IPS DF 6.9 (cell line): ENCODE data around the gene VWF.

Experiments used
- DNase-seq: peaks from one replicate; pipeline ENCODE4 v3.0.0-alpha.2; 2013; ENCODE audit warnings: low read depth, low spot score
- H3K27ac ChIP-seq: one replicate; pipeline ENCODE4 v1.5.1; 2013; ENCODE audit warnings: low read length, control low read depth
- H3K27me3 ChIP-seq: 2 replicates; pipeline ENCODE4 v1.6.1; 2013; ENCODE audit warnings: mild to moderate bottlenecking, low read length; ENCODE audit not compliant: control insufficient read depth, insufficient read depth
- H3K36me3 ChIP-seq: 2 replicates; pipeline ENCODE4 v1.6.1; 2013; ENCODE audit warnings: low read length; ENCODE audit not compliant: control insufficient read depth, insufficient read depth
- H3K4me1 ChIP-seq: 2 replicates; pipeline ENCODE4 v1.6.1; 2013; ENCODE audit warnings: low read length; ENCODE audit not compliant: control insufficient read depth, insufficient read depth
- H3K4me3 ChIP-seq: 2 replicates; pipeline ENCODE4 v1.5.1; 2013; ENCODE audit warnings: mild to moderate bottlenecking, low read length
- H3K9me3 ChIP-seq: 2 replicates; pipeline ENCODE4 v1.6.1; 2013; ENCODE audit warnings: low read length, inconsistent platforms; ENCODE audit not compliant: control insufficient read depth, insufficient read depth
- WGBS: extraction: QIAGEN DNeasy Blood & Tissue Kit; methylation state at CpG from one replicate; pipeline ENCODE4 v1.1.7; 2013; ENCODE audit warnings: mixed read lengths, missing lambda C conversion rate; ENCODE audit not compliant: insufficient read length, insufficient coverage; 5-methylcytosine and 5-hydroxymethylcytosine counted together

Gene VWF

DNA sequence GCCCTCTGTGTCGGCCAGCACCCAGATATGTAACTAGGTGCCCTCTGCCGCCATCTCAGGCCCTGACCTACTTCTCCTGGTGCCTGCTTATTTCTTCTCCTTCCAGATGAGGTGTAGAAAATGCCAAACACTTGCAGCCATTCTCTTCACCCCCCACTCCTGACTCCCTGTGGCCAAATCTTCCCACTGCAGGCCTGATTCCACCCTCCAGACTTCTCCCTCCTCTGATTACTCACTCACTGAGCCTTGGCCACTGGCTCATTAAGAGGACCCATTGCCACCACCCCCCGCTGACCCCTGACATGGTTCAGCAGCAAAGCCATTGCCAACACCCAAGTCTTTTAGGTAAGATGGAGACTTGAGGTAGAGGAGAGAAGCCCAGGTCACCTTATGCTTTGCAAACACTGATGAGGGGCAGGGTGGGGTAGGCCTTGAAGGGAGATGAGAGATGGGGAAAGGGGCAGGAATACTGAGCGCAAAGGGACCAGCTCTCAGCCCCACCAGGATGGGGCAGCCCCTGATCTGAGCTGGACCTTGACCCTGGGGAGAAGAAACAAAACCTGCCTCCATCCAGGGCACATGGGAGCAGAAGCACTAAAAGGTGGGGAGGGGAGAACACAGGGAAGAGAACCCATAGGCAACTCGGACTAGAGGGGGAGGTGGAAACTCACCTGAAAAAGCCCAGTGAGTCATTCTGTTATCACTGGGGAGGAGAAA lies 154.3 kb downstream of the VWF start:
- WGBS, result no CpG with 5 or more reads among the region's 5 CpGs
- no peak overlapping the region for H3K27ac ChIP-seq
- H3K27me3 ChIP-seq, result no peaks in the 10 kb centered on the region
- H3K4me3 ChIP-seq, result no peak overlapping the region
- no peaks in the 10 kb centered on the region for H3K9me3 ChIP-seq
- DNase-seq, result no peak
- peaks cover 2% of the 10 kb centered on the region for H3K4me1 ChIP-seq
- no peaks in the 10 kb centered on the region for H3K36me3 ChIP-seq

DNA sequence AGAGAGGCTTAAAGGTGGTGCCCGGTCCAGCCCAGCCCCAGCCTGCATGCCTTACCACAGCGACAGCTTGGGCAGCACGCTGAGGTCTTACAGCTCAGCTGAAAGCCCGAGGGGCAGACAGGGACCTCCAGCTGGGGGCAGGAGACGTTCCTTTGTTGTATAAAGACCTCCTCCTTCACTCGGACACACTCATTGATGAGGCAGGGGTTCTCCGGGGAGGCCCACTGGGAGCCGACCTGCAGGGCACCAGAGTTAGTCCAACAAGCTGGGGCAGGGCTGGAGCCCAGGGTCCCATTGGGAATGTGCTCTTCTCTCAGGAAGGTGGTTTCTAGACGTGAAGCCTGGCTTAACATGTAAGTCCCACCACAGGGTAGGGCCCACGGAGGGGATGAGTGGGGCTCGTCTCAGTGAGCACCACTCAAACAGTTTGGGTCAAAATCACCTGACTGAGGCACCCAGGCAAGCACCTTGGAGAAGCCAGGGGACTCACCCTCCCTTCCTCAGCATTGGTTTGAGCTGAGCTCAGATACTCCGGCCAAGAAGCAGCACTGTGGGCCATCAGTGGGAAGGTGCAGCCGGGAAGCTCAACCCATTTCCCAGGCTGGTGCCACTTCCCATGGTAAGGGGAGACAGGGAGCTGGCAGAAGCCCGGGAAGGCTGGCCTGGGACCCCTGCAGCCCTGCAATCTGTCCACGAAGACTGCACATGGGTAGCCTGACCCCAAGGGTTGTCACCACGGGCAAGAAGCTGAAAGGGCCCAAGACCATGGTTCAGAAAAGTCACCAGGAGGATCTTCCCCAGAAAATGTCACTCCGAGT lies 155.1 kb downstream of the VWF start:
- no CpG with 5 or more reads among the region's 17 CpGs for WGBS

DNA sequence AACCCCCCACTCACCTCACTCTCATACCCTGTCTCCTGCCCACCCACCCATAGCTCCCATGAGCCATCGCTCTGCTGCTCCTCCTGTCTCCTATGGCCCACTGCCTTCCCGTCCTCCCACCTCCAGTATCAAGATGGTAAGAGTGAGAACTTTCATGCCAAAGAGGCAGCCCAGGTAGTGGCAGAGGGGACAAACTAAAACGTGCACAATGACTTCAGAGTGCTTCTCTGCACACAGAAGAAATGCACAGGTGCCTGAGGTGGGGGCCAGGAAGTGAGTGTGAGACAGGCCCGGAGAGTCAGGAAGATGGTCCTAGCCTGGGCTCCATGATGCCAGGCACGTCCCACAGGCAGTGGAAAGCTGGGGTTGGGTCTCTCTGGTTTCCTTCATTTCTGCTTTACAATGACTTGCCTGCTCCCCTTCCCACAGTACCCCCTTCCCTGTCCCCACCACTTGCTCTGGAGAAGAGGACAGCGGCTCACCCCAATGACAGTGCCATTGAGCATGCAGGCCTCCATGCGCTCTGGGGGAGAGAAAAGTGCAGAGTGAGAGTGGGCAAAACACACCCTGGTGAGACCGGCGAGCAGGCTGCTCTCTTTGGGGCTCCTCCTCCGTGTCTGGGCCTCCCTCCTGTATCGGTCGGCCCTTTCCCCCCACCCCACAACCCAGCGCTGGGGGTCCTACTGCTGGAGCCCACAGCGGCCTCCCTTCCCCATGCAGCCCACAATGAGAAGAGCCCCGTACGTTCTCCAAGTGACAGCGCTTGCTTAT lies 156.6 kb downstream of the VWF start:
- DNase-seq, result no peak
- no peaks in the 10 kb centered on the region for H3K27me3 ChIP-seq
- WGBS, result no CpG with 5 or more reads among the region's 17 CpGs
- H3K36me3 ChIP-seq, result no peaks in the 10 kb centered on the region
- peaks cover 9% of the 10 kb centered on the region for H3K4me1 ChIP-seq
- H3K9me3 ChIP-seq, result no peaks in the 10 kb centered on the region
- no peak overlapping the region for H3K27ac ChIP-seq
- no peak overlapping the region for H3K4me3 ChIP-seq

More for the DNA sequence above, 155.1 kb downstream of the VWF start:
- Histone ChIP-seq H3K9me3 (no peaks in the 10 kb centered on the region), H3K4me3 (no peak overlapping the region), H3K4me1 (peaks cover 9% of the 10 kb centered on the region), H3K27me3 (no peaks in the 10 kb centered on the region), H3K27ac (no peak overlapping the region), H3K36me3 (no peaks in the 10 kb centered on the region)
- no peak for DNase-seq

DNA sequence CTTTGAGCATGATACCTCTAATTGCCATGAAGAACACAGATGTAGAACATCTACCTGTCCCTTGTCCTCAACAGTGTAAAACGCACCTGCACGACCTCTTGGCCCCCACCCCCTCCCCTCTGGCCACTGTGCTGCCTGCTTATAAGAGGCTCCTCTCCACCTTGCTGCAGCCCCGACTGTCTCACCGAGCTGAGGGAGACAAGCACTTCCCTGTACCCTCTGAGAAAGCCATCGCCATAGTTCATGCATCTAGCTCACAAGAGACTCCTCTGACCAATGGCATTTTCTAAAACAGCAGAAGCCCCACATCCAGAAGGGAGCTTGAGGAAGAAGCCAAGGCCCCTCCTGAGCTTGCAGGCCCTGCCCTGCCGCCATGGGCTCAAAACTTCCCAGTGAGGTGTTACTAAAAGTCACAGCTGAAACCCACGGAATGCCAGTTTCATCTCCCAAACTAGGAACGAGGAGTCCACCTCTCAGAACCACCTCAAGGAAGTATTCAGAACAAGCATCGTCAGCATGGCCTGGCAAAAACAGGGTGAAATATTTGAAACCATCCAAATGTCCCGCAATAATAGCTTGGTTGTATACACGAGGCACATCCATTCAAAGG lies 157.9 kb downstream of the VWF start:
- no CpG with 5 or more reads among the region's 11 CpGs for WGBS
- Histone ChIP-seq H3K36me3 (no peaks in the 10 kb centered on the region), H3K4me3 (no peak overlapping the region), H3K9me3 (no peaks in the 10 kb centered on the region), H3K4me1 (peaks cover 9% of the 10 kb centered on the region), H3K27me3 (no peaks in the 10 kb centered on the region), H3K27ac (no peak overlapping the region)
- DNase-seq, result no peak

DNA sequence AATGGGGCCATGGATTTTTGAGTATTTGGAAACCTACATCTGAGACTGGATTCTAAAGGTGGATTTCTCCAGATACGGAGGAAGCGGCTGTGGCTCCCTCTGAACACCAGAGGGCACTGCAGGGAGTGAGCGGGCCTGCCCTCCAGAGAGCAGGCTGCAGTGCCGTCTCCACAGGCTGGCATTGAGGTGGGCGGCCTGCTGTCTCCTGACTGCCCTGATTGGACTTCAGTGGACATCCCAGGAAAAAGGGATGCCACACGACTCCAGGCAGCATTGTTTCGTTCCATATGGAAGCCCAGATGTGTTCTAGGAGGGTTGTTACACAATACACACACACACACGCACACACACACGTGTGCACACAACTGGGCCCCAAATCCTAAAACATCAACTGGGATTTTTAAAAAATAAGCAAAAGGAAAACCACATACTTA lies 158.5 kb downstream of the VWF start:
- H3K4me3 ChIP-seq, result no peak overlapping the region
- WGBS, result no CpG with 5 or more reads among the region's 9 CpGs
- no peaks in the 10 kb centered on the region for H3K9me3 ChIP-seq
- H3K27ac ChIP-seq, result no peak overlapping the region
- DNase-seq, result no peak
- no peaks in the 10 kb centered on the region for H3K27me3 ChIP-seq
- peaks cover 9% of the 10 kb centered on the region for H3K4me1 ChIP-seq
- H3K36me3 ChIP-seq, result no peaks in the 10 kb centered on the region

DNA sequence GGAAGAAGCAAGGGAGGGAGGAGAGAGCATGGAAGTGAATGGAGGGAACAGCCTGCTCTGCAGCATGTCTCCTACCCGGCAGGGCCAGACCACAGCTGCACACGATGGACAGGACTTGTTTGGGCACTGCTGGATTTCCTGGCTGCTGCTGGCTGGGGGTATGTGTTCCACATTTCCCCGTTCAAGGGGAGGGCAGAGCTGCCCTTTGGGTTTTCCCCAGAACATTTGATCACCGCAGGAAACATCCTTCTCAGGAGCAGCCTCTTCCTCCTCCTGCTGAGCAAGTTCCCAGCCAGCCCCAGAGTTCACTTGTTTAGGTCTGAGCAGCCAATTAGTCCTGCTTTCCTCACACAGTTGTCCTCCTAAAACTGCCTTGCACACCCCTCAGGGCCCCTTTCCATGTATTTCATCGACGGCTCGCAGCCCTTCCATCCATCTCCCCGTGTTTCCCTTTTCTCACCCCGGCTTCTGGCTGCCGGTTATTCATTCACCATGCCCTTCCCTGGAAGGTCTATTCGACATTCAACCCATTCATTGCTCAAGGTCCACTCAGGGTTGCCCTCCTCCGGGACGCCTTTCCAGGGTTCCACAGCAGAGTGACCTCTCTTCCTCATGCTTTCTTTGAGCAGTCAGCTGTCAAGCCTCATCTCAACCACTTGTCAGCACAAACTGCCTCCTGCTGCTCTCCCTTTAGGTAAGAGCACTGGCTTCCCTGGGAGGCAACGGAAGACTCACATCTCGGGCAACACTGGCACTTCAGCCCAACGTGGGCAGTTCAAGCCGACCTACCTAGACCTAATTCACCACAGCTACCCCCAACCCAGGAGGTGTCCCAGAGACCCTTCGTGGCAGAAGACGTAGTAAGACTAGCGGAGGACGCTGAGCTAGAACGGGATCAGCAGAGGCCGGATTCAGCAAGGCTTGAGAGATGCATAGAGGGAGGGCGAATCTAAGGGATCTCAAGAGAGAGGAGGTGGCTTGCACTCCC lies 159.3 kb downstream of the VWF start:
- WGBS, result no CpG with 5 or more reads among the region's 24 CpGs
- Histone ChIP-seq H3K27ac (no peak overlapping the region), H3K4me1 (peaks cover 9% of the 10 kb centered on the region), H3K27me3 (no peaks in the 10 kb centered on the region), H3K9me3 (no peaks in the 10 kb centered on the region), H3K36me3 (no peaks in the 10 kb centered on the region), H3K4me3 (no peak overlapping the region)
- no peak for DNase-seq

DNA sequence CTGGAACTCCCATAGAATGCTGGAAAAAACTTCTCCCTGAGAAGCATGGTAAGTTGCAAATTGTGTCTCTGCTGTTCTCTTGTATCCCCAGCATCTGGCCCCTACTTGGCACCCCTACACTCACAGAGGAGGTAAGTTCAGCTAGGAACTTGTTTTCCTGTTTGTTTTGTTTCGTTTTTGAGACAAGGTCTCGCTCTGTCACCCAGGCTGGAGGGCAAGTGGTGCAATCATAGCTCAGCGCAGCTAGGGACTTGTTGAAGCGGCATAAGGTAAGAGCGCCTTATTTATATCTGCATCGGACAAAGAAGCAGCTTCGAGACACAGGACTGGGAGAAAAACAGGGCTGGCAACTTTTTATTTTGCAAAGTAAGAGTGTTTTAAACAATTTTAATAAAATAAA lies 161.0 kb downstream of the VWF start:
- WGBS, result no CpG with 5 or more reads among the region's 7 CpGs
- Histone ChIP-seq H3K9me3 (no peaks in the 10 kb centered on the region), H3K27ac (no peak overlapping the region), H3K36me3 (no peaks in the 10 kb centered on the region), H3K4me3 (no peak overlapping the region), H3K4me1 (peaks cover 9% of the 10 kb centered on the region), H3K27me3 (no peaks in the 10 kb centered on the region)
- no peak for DNase-seq

DNA sequence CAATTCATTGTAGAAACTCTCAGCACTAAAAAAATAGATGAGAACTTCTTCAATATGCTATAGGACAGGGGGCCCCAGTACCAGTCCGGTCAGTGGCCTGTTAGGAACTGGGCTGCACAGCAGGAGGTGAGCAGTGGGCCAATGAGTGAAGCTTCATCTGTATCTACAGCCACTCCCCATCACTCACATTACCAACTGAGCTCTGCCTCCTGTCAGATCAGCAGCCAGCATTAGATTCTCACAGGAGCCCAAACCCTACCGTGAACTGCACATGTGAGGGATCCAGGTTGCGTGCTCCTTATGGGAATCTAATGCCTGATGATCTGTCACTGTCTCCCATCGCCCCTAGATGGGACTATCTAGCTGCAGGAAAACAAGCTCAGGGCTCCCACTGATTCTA lies 163.7 kb downstream of the VWF start:
- WGBS, result no CpG with 5 or more reads among the region's 4 CpGs
- Histone ChIP-seq H3K4me3 (no peak overlapping the region), H3K9me3 (no peaks in the 10 kb centered on the region), H3K4me1 (peaks cover 9% of the 10 kb centered on the region), H3K27ac (no peak overlapping the region), H3K36me3 (no peaks in the 10 kb centered on the region), H3K27me3 (no peaks in the 10 kb centered on the region)
- DNase-seq, result no peak

DNA sequence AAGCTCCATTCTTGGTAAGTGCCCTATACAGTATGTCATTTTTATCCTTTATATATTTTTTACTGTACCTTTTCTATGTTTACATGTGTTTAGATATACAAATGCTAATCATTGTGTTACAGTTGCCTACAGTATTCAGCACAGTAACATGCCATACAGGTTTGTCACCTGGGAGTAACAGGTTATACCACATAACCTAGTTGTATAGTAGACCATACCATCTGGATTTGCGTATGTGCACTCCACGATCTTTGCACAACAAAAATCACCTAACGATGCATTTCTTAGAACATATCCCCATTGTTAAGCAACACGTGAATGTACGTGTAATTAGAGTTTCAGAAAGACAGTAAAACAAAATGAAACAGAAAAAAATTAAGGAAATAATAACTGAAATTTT lies 167.5 kb downstream of the VWF start:
- Histone ChIP-seq H3K27me3 (no peaks in the 10 kb centered on the region), H3K4me1 (no peaks in the 10 kb centered on the region), H3K36me3 (no peaks in the 10 kb centered on the region), H3K9me3 (no peaks in the 10 kb centered on the region), H3K27ac (no peak overlapping the region), H3K4me3 (no peak overlapping the region)
- no CpG with 5 or more reads among the region's 5 CpGs for WGBS
- no peak for DNase-seq
